Posterior vena cava (tissue), 2 donors: ENCODE data around the gene MAPKAP1. TPM values are rescaled to one million over a fixed set of nuclear protein-coding genes. Genes with fewer than 3 reads are reported as not detected.
"Not testable (repeated sequence)": the region's sequence is repeated elsewhere in the genome, so short reads cannot be mapped to it uniquely, and the experiment has no call there.

Experiments
- DNase-seq: peaks from one replicate; pipeline ENCODE4 v3.0.0-alpha.2; 2020; ENCODE audit warnings: low spot score
- intact Hi-C, 2 donors: fragments of 100-400 bp; cut with DNase I; formaldehyde crosslinking; loops; one replicate each; pipeline versions ENCODE4 v1.14.1 to v1.14.2; 2022 to 2023
- total RNA-seq, 2 donors: library from RNA; stranded (reverse); fragmentation: NEBNext Ultra II Directional; extraction: Animal tissue kit (Norgen Biotek cat#: 25700); gene quantifications; one replicate each; pipeline ENCODE4 v1.2.1, GENCODE V29; 2021
- donor health status: DM: yes; HTN: yes; CAD: no.
- donor health status: DM: yes; HTN: yes; CAD: no.

The MAPKAP1 gene
- total RNA-seq, 2 donors from 2014 or later, result 56.1 to 62.2 TPM

DNA sequence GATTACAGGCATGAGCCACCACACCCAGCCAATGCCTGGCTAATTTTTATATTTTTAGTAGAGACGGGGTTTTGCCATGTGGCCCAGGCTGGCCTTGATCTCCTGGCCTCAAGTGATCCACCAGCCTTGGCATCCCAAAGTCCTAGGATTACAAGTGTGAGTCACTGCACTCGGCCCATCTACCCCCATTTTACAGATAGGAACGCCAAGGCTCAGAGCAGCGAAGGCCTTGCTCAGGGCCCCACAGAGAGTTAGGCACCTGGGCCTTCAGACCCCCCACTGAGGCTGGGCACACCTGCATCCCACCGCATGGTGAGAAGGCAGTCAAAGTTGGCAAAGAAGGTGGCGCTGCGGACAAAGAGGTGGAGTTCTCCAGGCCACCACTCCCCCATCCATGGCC lies 302.3 kb downstream of the MAPKAP1 start:
- intact Hi-C loops, result loop anchor here (5.0 to 10.0 kb wide), 3 partner anchors 228 to 990 kb away; no protein-coding TSS in a partner anchor
- DNase-seq, result no peak

DNA sequence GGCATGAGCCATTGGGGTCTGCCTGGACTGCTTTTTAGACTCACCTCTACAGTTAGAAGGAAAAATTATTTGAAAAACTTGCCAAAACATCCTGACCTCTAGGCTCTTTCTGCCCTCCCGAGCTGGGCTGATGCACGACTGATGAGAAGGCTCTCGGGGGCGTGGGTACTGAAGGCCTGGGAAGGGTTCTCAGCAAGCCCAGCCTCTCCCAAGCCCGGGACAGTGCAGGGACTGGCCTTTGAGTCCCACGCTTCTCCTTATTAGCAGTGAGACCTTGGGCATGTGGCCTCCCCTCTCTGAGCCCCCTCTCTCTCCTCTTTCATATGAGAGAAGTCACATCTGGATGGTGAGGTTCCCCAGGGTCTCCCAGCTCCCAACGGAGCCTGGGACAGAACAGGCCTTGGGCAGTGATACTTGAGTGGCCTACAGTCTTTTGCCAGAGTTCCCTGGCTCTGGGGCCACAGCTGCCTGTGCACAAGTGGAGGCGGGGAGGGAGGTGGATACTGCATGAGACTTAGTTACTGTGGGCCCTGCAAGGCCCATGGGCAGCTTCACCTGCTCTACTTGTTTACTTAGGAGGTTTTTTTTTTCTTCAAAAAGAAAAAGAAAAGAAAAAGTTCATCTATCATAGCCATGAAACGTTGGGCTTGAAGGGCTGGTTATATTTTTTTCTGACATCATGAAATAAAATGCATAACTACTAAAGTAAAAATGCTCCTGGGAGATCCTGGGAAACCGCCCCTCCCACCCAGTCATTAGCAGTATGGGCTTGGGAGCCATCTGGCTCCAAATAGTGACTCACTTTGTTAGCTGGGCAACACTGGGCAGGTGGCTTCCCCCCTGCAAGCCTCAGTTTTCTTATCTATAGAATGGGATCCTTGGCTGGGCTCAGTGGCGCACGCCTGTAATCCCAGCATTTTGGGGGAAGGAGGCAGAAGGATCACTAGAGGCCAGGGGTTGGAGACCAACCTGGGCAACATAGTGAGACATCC lies 306.0 kb downstream of the MAPKAP1 start:
- no peak for DNase-seq
- intact Hi-C loops, result loop anchor here in 1 of 2 donors (10.0 kb wide), 1 partner anchor 994 kb away; no protein-coding TSS in a partner anchor

DNA sequence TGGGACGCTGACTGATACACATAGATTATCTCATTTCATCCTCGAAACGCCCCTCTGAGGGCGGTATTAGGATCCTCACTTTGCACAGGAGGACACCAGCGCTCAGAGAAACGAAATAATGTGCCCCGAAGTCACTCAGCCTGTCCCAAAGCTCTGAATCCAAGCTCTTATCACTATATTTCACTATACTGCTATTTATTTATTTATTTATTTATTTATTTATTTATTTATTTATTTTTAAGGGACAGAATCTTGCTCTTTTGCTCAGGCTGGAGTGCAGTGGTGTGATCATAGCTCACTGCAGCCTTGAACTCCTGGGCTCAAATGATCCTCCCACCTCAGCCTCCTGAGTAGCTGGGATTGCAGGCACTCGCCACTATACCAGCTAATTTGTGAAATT lies 306.8 kb downstream of the MAPKAP1 start:
- intact Hi-C loops, result loop anchor here in 1 of 2 donors (10.0 kb wide), 1 partner anchor 995 kb away; no protein-coding TSS in a partner anchor
- DNase-seq, result not testable (repeated sequence)

DNA sequence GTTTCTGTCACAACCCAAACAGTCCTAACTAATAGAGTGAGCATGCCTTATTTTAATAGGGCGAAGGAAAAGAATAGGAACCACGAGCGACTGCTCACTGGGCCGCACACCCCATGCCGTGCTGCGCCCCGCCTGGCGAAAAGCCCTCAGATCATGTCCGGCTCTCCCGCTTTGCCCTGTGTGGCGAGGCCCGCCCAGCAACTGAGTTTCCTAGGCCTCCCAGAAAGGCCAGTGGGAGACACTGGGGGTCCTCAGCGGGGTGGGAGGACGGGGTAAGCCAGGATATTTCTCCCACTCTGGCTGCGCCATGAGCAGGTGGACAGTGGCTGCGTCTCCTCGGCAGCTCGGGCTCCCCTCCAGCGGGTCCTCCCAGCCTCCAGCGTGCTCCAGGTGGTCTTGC lies 307.3 kb downstream of the MAPKAP1 start:
- intact Hi-C loops, result loop anchor here in 1 of 2 donors (10.0 kb wide), 1 partner anchor 995 kb away; no protein-coding TSS in a partner anchor
- DNase-seq, result no peak

DNA sequence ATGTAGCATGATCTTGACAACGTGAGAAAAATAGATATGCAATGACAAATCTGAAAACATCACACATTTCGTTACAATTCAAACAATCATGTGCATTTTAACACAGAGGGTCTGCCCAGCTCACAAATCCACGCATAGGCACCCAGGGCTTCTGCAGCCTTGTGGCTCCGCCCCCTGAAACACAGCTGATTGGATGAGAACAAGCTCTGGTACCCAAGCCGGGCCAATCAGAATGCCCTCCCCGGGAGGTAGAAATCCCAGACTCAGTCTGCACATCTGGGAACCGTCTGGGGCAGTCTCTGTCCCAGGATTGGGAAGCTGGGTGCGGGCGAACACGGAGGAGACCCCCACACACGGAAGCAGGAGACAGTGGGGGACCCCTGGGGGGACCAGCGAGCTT lies 307.8 kb downstream of the MAPKAP1 start:
- no peak for DNase-seq
- intact Hi-C loops, result no loop called here

DNA sequence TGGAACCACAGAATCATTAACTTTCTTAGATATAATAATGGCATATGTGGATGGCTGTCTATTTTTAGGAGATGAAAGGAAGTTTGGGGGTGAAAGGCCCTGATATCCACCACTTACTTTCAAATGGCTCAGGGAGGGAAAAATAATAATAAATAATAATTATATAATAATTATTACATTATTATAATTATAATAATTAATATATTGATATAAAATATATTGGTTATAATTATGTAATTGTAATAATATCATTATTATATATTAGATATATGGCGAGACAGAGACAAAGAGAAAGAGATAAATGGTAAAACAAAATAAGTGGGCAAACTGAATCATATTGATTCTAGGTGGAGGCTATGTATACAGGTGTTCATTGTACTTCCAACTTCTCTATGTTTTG lies 308.8 kb downstream of the MAPKAP1 start:
- no peak for DNase-seq
- intact Hi-C loops, result no loop called here

DNA sequence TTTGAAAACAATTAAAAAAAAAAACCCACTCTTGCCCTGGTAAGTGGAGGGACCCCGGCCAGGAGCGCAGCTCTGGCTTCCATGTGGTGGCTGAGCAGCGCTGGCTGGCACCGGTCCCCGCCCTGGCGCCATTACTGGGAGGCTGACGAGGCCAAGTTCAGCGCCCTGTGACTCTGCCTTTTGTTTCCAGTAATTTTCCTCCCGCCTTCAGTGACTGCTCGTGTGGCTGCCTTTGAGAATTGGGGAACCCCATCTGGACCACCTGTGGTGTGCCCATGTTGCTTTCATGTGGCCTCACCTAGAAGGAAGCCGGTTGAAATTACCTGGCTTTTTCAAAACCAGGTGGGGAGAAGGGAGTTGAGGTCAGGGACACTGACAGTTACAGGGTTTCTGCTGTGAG lies 309.3 kb downstream of the MAPKAP1 start:
- intact Hi-C loops, result no loop called here

DNA sequence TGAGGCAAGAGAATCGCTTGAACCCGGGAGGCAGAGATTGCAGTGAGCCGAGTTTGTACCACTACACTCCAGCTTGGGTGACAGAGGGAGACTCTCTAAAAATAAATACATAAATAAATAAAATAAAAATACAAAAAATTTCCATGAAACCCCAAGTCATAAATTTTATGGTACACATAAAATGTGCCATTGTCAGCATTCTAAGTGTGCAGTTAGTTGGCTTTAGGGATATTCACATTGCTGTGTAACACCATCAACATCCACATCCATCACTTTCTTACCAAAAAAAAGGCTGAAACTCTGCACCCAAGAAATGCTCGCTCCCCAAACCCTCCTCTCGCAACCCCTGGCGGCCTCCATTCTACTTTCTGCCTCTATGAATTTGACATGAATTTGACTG lies 310.2 kb downstream of the MAPKAP1 start:
- intact Hi-C loops, result no loop called here
- no peak for DNase-seq

More for the DNA sequence above, 309.3 kb downstream of the MAPKAP1 start:
- DNase-seq, result no peak

DNA sequence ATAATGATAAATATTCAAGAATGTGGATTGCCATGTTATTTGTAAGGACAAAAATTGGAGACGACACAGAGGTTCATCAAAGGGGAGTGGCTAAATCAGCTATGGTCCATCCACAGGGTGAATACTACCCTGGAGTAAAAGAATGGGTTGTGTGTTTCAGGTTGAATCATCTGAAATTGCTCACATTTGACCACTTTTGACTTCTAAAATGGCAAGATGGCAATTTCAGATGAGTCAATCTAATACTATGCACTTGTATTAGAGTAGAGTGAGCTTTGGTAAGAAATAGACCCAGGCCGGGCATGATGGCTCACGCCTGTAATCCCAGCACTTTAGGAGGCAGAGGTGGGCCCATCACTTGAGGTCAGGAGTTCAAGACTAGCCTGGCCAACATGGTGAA lies 313.6 kb downstream of the MAPKAP1 start:
- no peak for DNase-seq
- intact Hi-C loops, result no loop called here

DNA sequence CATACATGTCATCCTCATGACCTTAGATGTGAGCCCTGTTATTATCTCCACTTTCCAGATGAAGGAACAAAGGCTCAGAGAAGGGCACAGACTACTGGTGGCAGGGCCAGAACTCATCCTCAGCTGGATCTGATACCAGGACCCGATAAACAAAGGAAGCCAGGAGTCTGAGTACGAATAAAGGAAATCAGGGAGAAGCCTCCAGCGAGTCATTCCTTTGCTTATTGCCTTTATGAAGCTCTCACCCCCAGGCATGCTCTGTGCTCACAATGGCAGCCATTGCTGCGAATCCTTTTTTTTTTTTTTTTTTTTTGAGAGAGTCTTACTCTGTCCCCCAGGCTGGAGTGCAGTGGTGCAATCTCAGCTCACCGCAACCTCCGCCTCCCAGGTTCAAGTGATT lies 315.3 kb downstream of the MAPKAP1 start:
- DNase-seq, result no peak
- intact Hi-C loops, result no loop called here

DNA sequence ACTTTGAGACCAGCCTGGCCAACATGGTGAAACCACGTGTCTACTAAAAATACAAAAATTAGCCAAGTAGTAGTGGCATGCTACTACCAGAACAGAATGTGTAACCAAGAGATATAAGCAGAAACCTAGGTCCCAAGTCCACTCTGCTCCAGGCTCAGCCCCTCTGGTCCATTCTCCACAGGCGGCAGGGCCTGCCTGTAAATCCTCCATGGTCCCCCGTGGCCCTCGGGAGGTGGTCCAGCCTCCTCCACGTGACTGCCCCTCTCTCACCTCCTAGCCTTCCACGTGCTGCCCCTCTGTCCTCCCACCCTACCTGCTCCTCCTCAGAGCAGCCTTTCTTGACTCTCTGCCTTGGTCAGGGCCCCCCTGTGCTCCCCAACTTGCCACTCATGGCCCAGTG lies 318.0 kb downstream of the MAPKAP1 start:
- intact Hi-C loops, result no loop called here

DNA sequence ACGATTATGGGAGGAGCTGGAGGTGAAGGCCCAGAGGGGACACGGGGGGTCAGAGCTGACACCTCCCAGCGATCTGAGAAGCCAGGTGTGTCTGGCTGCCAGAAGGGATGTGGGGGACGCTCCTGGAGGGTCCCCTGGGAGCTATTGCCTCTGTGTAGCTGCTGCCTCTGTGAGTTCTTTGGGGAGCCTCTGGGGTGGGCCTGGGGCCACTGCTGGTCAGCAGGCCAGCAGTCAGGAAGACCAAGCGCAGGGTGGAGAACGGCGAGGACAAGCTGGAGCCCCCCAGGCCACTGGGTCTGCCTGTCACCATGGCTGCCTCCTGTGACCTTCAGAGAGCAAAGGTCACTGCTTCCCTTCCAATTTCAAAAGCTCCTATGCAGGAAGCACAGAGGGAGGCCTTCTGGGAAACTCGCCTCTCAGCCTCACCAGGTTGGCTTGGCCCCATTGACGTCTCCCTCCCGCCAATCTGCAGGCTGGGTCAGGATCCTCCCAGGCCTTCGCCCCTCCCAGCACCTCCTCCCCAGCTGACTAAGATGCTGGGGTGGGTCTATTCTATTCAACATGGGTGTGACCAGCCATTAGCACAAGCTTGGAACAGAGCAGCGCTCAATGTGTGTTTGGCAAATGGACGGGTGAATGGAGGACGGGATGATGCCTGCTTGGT lies 319.0 kb downstream of the MAPKAP1 start:
- DNase-seq, result peak; percentile 75
- intact Hi-C loops, result no loop called here

More for the DNA sequence above, 318.0 kb downstream of the MAPKAP1 start:
- no peak for DNase-seq

Other genes starting within 250 kb of the MAPKAP1 start
- gene PBX3, start 40.2 kb upstream of the MAPKAP1 start, total RNA-seq, result 10 to 100 TPM; 36.0 to 54.0 TPM